ENCODE results near the gene FAM9B. TPM values are rescaled to one million over a fixed set of nuclear protein-coding genes. Genes with fewer than 3 reads are reported as not detected.

FAM9B gene
- polyA plus RNA-seq, 1 donor = 0.25 TPM

- no peak for DNase-seq
Observed at GRCh38 chrX:8980756-8981155, 53.2 kb downstream of the FAM9B start.

Other genes starting within 250 kb of the FAM9B start
- not detected for gene FAM9A, start 232.7 kb downstream of the FAM9B start, polyA plus RNA-seq (ENCODE audit: insufficient read length)